ENCODE measurements around the gene ZNF423.

ZNF423 gene

DNA sequence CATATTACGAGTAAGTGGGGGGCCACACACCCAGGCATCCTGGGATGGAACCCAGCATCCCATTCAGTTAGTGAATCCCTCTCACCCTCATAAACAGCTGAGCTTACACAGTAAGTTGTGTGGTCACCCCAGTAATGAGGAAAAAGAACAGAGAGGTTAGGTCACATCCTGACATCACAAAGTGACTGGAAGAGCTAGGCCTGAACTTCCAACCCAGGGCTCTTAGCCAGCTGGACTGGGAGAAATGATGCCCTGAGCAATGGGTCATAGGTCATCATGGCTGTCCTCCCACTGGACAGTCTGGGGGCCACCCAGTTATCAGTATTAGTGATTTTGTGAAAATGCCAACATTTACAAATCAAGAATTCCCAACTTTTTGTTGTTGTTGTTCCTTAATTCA is 205.3 kb downstream of the ZNF423 start:
- in situ Hi-C loops (cut with MboI; ENCODE audit: low sequenced_read_pairs, unreplicated experiment), result no loop called here

GRCh38 chr16:49649013-49649765 is 206.7 kb downstream of the ZNF423 start:
- no peak for DNase-seq (ENCODE audit: low spot score)
- TF ChIP-seq, protein P1, sequence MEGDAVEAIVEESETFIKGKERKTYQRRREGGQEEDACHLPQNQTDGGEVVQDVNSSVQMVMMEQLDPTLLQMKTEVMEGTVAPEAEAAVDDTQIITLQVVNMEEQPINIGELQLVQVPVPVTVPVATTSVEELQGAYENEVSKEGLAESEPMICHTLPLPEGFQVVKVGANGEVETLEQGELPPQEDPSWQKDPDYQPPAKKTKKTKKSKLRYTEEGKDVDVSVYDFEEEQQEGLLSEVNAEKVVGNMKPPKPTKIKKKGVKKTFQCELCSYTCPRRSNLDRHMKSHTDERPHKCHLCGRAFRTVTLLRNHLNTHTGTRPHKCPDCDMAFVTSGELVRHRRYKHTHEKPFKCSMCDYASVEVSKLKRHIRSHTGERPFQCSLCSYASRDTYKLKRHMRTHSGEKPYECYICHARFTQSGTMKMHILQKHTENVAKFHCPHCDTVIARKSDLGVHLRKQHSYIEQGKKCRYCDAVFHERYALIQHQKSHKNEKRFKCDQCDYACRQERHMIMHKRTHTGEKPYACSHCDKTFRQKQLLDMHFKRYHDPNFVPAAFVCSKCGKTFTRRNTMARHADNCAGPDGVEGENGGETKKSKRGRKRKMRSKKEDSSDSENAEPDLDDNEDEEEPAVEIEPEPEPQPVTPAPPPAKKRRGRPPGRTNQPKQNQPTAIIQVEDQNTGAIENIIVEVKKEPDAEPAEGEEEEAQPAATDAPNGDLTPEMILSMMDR (IDR thresholded peaks at IDR 0.05; ENCODE audit: borderline replicate concordance, control extremely low read depth, extremely low read depth, insufficient read depth, missing control alignments), result no peak
- in situ Hi-C loops (cut with MboI; ENCODE audit: low sequenced_read_pairs, unreplicated experiment), result no loop called here

More for the DNA sequence above, 205.3 kb downstream of the ZNF423 start:
- TF ChIP-seq, protein P1 (IDR thresholded peaks at IDR 0.05; ENCODE audit: borderline replicate concordance, control extremely low read depth, extremely low read depth, insufficient read depth, missing control alignments), result no peak
- no peak for DNase-seq (ENCODE audit: low spot score)

- in situ Hi-C loops (cut with MboI; ENCODE audit: low sequenced_read_pairs, unreplicated experiment), result no loop called here
- TF ChIP-seq, protein P1 (IDR thresholded peaks at IDR 0.05; ENCODE audit: borderline replicate concordance, control extremely low read depth, extremely low read depth, insufficient read depth, missing control alignments), result no peak
- DNase-seq (ENCODE audit: low spot score), result no peak
Measured at GRCh38 chr16:49647673-49648072, 208.2 kb downstream of the ZNF423 start.

- in situ Hi-C loops (cut with MboI; ENCODE audit: low sequenced_read_pairs, unreplicated experiment), result no loop called here
- DNase-seq (ENCODE audit: low spot score), result no peak
- TF ChIP-seq, protein P1 (IDR thresholded peaks at IDR 0.05; ENCODE audit: borderline replicate concordance, control extremely low read depth, extremely low read depth, insufficient read depth, missing control alignments), result no peak
Measured at GRCh38 chr16:49645263-49645662, 210.6 kb downstream of the ZNF423 start.

GRCh38 chr16:49644145-49644463 is 211.8 kb downstream of the ZNF423 start:
- in situ Hi-C loops (cut with MboI; ENCODE audit: low sequenced_read_pairs, unreplicated experiment), result no loop called here
- no peak for DNase-seq (ENCODE audit: low spot score)
- TF ChIP-seq, protein P1 (IDR thresholded peaks at IDR 0.05; ENCODE audit: borderline replicate concordance, control extremely low read depth, extremely low read depth, insufficient read depth, missing control alignments), result no peak

GRCh38 chr16:49643429-49644144 is 212.3 kb downstream of the ZNF423 start:
- no peak for DNase-seq (ENCODE audit: low spot score)
- TF ChIP-seq, protein P1 (IDR thresholded peaks at IDR 0.05; ENCODE audit: borderline replicate concordance, control extremely low read depth, extremely low read depth, insufficient read depth, missing control alignments), result no peak
- in situ Hi-C loops (cut with MboI; ENCODE audit: low sequenced_read_pairs, unreplicated experiment), result no loop called here
